K562 (cell line): ENCODE results near the gene MXRA7. TPM values are rescaled to one million over a fixed set of nuclear protein-coding genes. Genes with fewer than 3 reads are reported as not detected.

Source experiments
- ARHGAP35 ChIP-seq: fragments of 450-650 bp; IDR thresholded peaks from 2 replicates; pipeline ENCODE4 v1.6.1; 2018; ENCODE audit not compliant: partially characterized antibody
- BRF1 ChIP-seq: IDR thresholded peaks from 3 replicates; pipeline ENCODE4 v1.6.1; 2011; ENCODE audit warnings: borderline replicate concordance, mild to moderate bottlenecking; ENCODE audit not compliant: insufficient read length; ENCODE audit errors: extremely low read depth
- ETV6 ChIP-seq, 3 experiments: fragments of 150-350 bp in 1 of 3; sonication (generic) in 1 of 3; formaldehyde crosslinking in 1 of 3; IDR thresholded peaks; 2 replicates each; pipeline versions ENCODE4 v1.6.1 to v1.8.0; 2014 to 2022; ENCODE audit warnings: borderline replicate concordance in 2 of 3, low read depth in 2 of 3, antibody characterized with exemption in 1 of 3, low read length in 1 of 3, mild to moderate bottlenecking in 1 of 3, missing genetic modification reagents in 1 of 3
- L3MBTL2 ChIP-seq: fragments of 450-650 bp; IDR thresholded peaks from 2 replicates; pipeline ENCODE4 v1.6.1; 2016; ENCODE audit warnings: mild to moderate bottlenecking, moderate library complexity
- MAZ ChIP-seq, 2 experiments: fragments of 450-650 bp in 1 of 2; sonication (generic) in 1 of 2; formaldehyde crosslinking; IDR thresholded peaks in 1 of 2; conservative IDR thresholded peaks in 1 of 2; 2 replicates each; pipeline versions ENCODE4 v1.4.0 to v1.5.0; 2020; ENCODE audit warnings: mild to moderate bottlenecking in 1 of 2, missing genetic modification reagents in 1 of 2
- NR2F6 ChIP-seq: fragments of 450-650 bp; formaldehyde crosslinking; IDR thresholded peaks from 2 replicates; pipeline ENCODE4 v1.4.0; 2020; ENCODE audit warnings: mild to moderate bottlenecking
- OTX1 ChIP-seq: fragments of 450-650 bp; formaldehyde crosslinking; IDR thresholded peaks from 2 replicates; pipeline ENCODE4 v1.4.0; 2022; ENCODE audit warnings: mild to moderate bottlenecking
- PRMT5 ChIP-seq: sonication (generic); formaldehyde crosslinking; IDR thresholded peaks from 2 replicates; pipeline ENCODE4 v1.5.0; 2020; ENCODE audit warnings: missing genetic modification reagents
- RBM34 ChIP-seq: fragments of 200-400 bp; formaldehyde crosslinking; IDR thresholded peaks from 2 replicates; pipeline ENCODE4 v1.6.1; 2018; ENCODE audit warnings: low read length, borderline replicate concordance; ENCODE audit not compliant: insufficient read depth
- TEAD2 ChIP-seq: fragments of 450-650 bp; IDR thresholded peaks from 2 replicates; pipeline ENCODE4 v1.6.1; 2016; ENCODE audit warnings: missing genetic modification characterization, control low read depth, missing compliant biosample characterization
- ZFPM2 ChIP-seq: fragments of 250-450 bp; sonication (Bioruptor Pico); IDR thresholded peaks from 2 replicates; pipeline ENCODE4 v1.5.1; 2022; ENCODE audit warnings: mild to moderate bottlenecking
- ZNF347 ChIP-seq: fragments of 450-650 bp; formaldehyde crosslinking; IDR thresholded peaks from 2 replicates; pipeline ENCODE4 v1.4.0; 2020; ENCODE audit warnings: low read depth, mild to moderate bottlenecking, moderate library complexity
- polyA plus RNA-seq, 8 experiments: library from polyadenylated mRNA; depleted of rRNA in 4 of 8; stranded (reverse) in 5 of 8; unstranded in 3 of 8; fragments of >200 nt; fragmentation: Nextera tagmentation in 2 of 8; fragmentation: Illumina TruSeq in 1 of 8; extraction: Ambion mirVana in 2 of 8; extraction: Trizol in 1 of 8; gene quantifications; 2 replicates each; pipeline versions ENCODE4 v1.2.1 to v1.2.3, GENCODE V29; 2011 to 2014; ENCODE audit warnings: inconsistent platforms in 1 of 8, missing spikeins in 1 of 8
- total RNA-seq, 7 experiments: library from RNA; depleted of rRNA in 6 of 7; stranded (reverse); fragments of >200 nt in 6 of 7; fragmentation: Illumina TruSeq in 2 of 7; extraction: Trizol in 2 of 7; gene quantifications; 2 replicates each; pipeline versions ENCODE4 v1.2.1 to v1.2.3, GENCODE V29; 2011 to 2021; ENCODE audit warnings: low replicate concordance in 1 of 7
- TF ChIP-seq, protein P1 (sequence below): fragments of 450-650 bp; formaldehyde crosslinking; conservative IDR thresholded peaks from 2 replicates; pipeline ENCODE4 v1.4.0; 2022; ENCODE audit warnings: mild to moderate bottlenecking, missing genetic modification characterization
- TF ChIP-seq, protein P2 (sequence below): fragments of 450-650 bp; IDR thresholded peaks from 2 replicates; pipeline ENCODE4 v1.7.0; 2016; ENCODE audit warnings: borderline replicate concordance
- TF ChIP-seq, protein P3 (sequence below): fragments of 450-650 bp; formaldehyde crosslinking; IDR thresholded peaks from 2 replicates; pipeline ENCODE4 v1.4.0; 2022; ENCODE audit warnings: mild to moderate bottlenecking, moderate library complexity
- TF ChIP-seq, protein P4 (sequence below): sonication (generic); formaldehyde crosslinking; IDR thresholded peaks from 2 replicates; pipeline ENCODE4 v1.8.1; 2023; ENCODE audit warnings: mild to moderate bottlenecking, missing genetic modification reagents
- TF ChIP-seq, protein P5 (sequence below): sonication (generic); formaldehyde crosslinking; IDR thresholded peaks from 2 replicates; pipeline ENCODE4 v1.8.0; 2022; ENCODE audit warnings: mild to moderate bottlenecking, missing genetic modification reagents
- TF ChIP-seq, protein P6 (sequence below): sonication (generic); formaldehyde crosslinking; IDR thresholded peaks from 2 replicates; pipeline ENCODE4 v1.8.1; 2022; ENCODE audit warnings: missing genetic modification reagents

Gene MXRA7
- total and polyA plus RNA-seq, 9 of the 15 experiments (the other 6 are each of a cell fraction or from before 2014, with no cell fraction given), result 2.6 to 38.4 (median 14.3) TPM

DNA sequence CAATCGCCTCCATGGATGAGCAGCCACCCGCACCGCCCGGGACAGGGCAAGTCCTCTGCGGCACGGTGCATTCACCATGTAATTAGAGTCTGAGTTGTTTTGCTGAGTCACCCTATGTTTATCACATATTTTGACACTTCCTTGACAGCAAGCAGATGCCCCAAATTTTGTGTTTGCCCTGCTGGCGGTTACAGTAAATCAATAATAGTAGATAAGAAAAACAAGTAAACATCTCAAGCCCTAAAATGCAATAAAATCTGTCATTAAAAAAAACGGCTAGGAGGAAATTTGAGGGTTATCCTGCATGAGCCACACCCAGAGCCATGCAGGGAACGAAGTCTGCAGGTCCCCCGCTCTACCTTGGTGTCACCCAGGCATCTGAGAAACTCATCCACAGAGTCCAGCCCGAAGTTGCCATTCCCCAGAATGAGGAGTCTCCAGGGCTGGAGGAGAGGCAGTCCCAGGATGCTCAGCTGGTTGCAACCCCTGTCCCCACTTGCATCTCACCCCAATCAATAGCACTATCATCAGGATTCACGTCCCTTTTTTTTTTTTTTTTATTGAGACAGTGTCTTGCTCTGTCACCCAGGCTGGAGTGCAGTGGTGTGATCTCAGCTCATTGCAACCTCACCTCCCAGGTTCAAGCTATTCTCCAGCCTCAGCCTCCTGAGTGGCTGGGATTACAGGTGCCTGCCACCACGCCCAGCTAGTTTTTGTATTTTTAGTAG, 50.7 kb downstream of the MXRA7 start (continued):
- TF ChIP-seq ETV6 (IDR thresholded peaks at IDR 0.05; ENCODE audit: borderline replicate concordance in 1 of 2, low read depth in 2 of 2, low read length in 1 of 2) (no peak), ETV6 (CRISPR knock-in tag; IDR thresholded peaks at IDR 0.05; ENCODE audit: borderline replicate concordance) (no peak), BRF1 (no peak), L3MBTL2 (peak; percentile 74), TEAD2 (tag) (no peak), ARHGAP35 (no peak), NR2F6 (CRISPR knock-in tag) (no peak), OTX1 (CRISPR knock-in tag) (no peak), RBM34 (no peak), MAZ (CRISPR knock-in tag; conservative IDR thresholded peaks at IDR 0.05 in 1 of 2, IDR thresholded peaks at IDR 0.05 in 1 of 2) (peak in 1 of 2 experiments; percentile 42; a peak in 1 of 4 replicates), ZNF347 (CRISPR knock-in tag) (no peak), ZFPM2 (CRISPR knock-in tag) (no peak), PRMT5 (CRISPR knock-in tag) (no peak)
- TF ChIP-seq, protein P1, sequence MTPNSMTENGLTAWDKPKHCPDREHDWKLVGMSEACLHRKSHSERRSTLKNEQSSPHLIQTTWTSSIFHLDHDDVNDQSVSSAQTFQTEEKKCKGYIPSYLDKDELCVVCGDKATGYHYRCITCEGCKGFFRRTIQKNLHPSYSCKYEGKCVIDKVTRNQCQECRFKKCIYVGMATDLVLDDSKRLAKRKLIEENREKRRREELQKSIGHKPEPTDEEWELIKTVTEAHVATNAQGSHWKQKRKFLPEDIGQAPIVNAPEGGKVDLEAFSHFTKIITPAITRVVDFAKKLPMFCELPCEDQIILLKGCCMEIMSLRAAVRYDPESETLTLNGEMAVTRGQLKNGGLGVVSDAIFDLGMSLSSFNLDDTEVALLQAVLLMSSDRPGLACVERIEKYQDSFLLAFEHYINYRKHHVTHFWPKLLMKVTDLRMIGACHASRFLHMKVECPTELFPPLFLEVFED, result no peak
- TF ChIP-seq, protein P2, sequence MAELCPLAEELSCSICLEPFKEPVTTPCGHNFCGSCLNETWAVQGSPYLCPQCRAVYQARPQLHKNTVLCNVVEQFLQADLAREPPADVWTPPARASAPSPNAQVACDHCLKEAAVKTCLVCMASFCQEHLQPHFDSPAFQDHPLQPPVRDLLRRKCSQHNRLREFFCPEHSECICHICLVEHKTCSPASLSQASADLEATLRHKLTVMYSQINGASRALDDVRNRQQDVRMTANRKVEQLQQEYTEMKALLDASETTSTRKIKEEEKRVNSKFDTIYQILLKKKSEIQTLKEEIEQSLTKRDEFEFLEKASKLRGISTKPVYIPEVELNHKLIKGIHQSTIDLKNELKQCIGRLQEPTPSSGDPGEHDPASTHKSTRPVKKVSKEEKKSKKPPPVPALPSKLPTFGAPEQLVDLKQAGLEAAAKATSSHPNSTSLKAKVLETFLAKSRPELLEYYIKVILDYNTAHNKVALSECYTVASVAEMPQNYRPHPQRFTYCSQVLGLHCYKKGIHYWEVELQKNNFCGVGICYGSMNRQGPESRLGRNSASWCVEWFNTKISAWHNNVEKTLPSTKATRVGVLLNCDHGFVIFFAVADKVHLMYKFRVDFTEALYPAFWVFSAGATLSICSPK, result no peak
- TF ChIP-seq, protein P3, sequence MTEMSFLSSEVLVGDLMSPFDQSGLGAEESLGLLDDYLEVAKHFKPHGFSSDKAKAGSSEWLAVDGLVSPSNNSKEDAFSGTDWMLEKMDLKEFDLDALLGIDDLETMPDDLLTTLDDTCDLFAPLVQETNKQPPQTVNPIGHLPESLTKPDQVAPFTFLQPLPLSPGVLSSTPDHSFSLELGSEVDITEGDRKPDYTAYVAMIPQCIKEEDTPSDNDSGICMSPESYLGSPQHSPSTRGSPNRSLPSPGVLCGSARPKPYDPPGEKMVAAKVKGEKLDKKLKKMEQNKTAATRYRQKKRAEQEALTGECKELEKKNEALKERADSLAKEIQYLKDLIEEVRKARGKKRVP (CRISPR knock-in tag), result no peak
- TF ChIP-seq, protein P4, sequence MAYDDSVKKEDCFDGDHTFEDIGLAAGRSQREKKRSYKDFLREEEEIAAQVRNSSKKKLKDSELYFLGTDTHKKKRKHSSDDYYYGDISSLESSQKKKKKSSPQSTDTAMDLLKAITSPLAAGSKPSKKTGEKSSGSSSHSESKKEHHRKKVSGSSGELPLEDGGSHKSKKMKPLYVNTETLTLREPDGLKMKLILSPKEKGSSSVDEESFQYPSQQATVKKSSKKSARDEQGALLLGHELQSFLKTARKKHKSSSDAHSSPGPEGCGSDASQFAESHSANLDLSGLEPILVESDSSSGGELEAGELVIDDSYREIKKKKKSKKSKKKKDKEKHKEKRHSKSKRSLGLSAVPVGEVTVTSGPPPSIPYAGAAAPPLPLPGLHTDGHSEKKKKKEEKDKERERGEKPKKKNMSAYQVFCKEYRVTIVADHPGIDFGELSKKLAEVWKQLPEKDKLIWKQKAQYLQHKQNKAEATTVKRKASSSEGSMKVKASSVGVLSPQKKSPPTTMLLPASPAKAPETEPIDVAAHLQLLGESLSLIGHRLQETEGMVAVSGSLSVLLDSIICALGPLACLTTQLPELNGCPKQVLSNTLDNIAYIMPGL, result no peak
- TF ChIP-seq, protein P5, sequence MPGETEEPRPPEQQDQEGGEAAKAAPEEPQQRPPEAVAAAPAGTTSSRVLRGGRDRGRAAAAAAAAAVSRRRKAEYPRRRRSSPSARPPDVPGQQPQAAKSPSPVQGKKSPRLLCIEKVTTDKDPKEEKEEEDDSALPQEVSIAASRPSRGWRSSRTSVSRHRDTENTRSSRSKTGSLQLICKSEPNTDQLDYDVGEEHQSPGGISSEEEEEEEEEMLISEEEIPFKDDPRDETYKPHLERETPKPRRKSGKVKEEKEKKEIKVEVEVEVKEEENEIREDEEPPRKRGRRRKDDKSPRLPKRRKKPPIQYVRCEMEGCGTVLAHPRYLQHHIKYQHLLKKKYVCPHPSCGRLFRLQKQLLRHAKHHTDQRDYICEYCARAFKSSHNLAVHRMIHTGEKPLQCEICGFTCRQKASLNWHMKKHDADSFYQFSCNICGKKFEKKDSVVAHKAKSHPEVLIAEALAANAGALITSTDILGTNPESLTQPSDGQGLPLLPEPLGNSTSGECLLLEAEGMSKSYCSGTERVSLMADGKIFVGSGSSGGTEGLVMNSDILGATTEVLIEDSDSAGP (CRISPR knock-in tag), result no peak
- TF ChIP-seq, protein P6, sequence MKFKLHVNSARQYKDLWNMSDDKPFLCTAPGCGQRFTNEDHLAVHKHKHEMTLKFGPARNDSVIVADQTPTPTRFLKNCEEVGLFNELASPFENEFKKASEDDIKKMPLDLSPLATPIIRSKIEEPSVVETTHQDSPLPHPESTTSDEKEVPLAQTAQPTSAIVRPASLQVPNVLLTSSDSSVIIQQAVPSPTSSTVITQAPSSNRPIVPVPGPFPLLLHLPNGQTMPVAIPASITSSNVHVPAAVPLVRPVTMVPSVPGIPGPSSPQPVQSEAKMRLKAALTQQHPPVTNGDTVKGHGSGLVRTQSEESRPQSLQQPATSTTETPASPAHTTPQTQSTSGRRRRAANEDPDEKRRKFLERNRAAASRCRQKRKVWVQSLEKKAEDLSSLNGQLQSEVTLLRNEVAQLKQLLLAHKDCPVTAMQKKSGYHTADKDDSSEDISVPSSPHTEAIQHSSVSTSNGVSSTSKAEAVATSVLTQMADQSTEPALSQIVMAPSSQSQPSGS, result no peak
